KMS-11 (cell line): ENCODE measurements around the gene KCNQ2.
"Not testable (repeated sequence)": the region's sequence is repeated elsewhere in the genome, so short reads cannot be mapped to it uniquely, and the experiment has no call there.

Experiments
- H2AFZ ChIP-seq: fragments of 200-600 bp; sonication (generic); 2 replicates; pipeline ENCODE4 v1.6.1; 2016; ENCODE audit warnings: antibody characterized with exemption, mixed run types, low read depth
- H3K27ac ChIP-seq: fragments of 200-600 bp; sonication (generic); 2 replicates; pipeline ENCODE4 v1.6.1; 2016; ENCODE audit warnings: mild to moderate bottlenecking, mixed run types
- H3K27me3 ChIP-seq: fragments of 200-600 bp; sonication (generic); 2 replicates; pipeline ENCODE4 v1.6.1; 2017; ENCODE audit warnings: mild to moderate bottlenecking, low read depth, mixed run types, moderate library complexity; ENCODE audit not compliant: insufficient read depth
- H3K36me3 ChIP-seq: fragments of 200-600 bp; sonication (generic); 2 replicates; pipeline ENCODE4 v1.6.1; 2017; ENCODE audit warnings: mild to moderate bottlenecking, mixed run types; ENCODE audit not compliant: insufficient read depth
- H3K4me1 ChIP-seq: fragments of 200-600 bp; sonication (generic); 2 replicates; pipeline ENCODE4 v1.6.1; 2016; ENCODE audit warnings: mild to moderate bottlenecking, low read depth, mixed run types; ENCODE audit not compliant: poor library complexity, severe bottlenecking
- H3K4me2 ChIP-seq: fragments of 200-600 bp; sonication (generic); 2 replicates; pipeline ENCODE4 v1.7.0; 2016; ENCODE audit warnings: mild to moderate bottlenecking, mixed run types
- H3K4me3 ChIP-seq: fragments of 200-600 bp; sonication (generic); IDR thresholded peaks from 2 replicates; pipeline ENCODE4 v1.6.1; 2017; ENCODE audit warnings: low read depth, low read length, mixed read lengths; ENCODE audit not compliant: insufficient read depth
- H3K79me2 ChIP-seq: fragments of 200-600 bp; sonication (generic); 2 replicates; pipeline ENCODE4 v1.6.1; 2016; ENCODE audit warnings: low read depth, mixed run types; ENCODE audit not compliant: insufficient read depth
- H3K9ac ChIP-seq: fragments of 200-600 bp; sonication (generic); 2 replicates; pipeline ENCODE4 v1.6.1; 2016; ENCODE audit warnings: mild to moderate bottlenecking, mixed run types
- H4K20me1 ChIP-seq: fragments of 200-600 bp; sonication (generic); 2 replicates; pipeline ENCODE4 v1.6.1; 2016; ENCODE audit warnings: mild to moderate bottlenecking, mixed run types; ENCODE audit not compliant: insufficient read depth
- TF ChIP-seq, protein P1 (sequence below): fragments of 200-600 bp; sonication (generic); conservative IDR thresholded peaks from 2 replicates; pipeline ENCODE4 v1.6.1; 2017; ENCODE audit warnings: low read depth, mild to moderate bottlenecking, antibody characterized with exemption, low read length, moderate library complexity, mixed read lengths

Gene KCNQ2

GRCh38 chr20:63519668-63520503 lies 47.4 kb upstream of the KCNQ2 start:
- no peaks in the 10 kb centered on the region for H3K79me2 ChIP-seq
- H2AFZ ChIP-seq, result peak overlapping the region; percentile 49; the same call in 1 of the 2 replicates
- H3K27ac ChIP-seq, result no peak overlapping the region
- H3K4me2 ChIP-seq, result peak overlapping the region; percentile 45; the same call in 1 of the 2 replicates
- TF ChIP-seq, protein P1, sequence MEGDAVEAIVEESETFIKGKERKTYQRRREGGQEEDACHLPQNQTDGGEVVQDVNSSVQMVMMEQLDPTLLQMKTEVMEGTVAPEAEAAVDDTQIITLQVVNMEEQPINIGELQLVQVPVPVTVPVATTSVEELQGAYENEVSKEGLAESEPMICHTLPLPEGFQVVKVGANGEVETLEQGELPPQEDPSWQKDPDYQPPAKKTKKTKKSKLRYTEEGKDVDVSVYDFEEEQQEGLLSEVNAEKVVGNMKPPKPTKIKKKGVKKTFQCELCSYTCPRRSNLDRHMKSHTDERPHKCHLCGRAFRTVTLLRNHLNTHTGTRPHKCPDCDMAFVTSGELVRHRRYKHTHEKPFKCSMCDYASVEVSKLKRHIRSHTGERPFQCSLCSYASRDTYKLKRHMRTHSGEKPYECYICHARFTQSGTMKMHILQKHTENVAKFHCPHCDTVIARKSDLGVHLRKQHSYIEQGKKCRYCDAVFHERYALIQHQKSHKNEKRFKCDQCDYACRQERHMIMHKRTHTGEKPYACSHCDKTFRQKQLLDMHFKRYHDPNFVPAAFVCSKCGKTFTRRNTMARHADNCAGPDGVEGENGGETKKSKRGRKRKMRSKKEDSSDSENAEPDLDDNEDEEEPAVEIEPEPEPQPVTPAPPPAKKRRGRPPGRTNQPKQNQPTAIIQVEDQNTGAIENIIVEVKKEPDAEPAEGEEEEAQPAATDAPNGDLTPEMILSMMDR, result no peak
- H3K36me3 ChIP-seq, result no peaks in the 10 kb centered on the region; the same call in 1 of the 2 replicates
- peaks cover 60% of the 10 kb centered on the region for H3K27me3 ChIP-seq
- no peak overlapping the region for H3K4me3 ChIP-seq
- H3K4me1 ChIP-seq, result no peaks in the 10 kb centered on the region
- no peak overlapping the region for H3K9ac ChIP-seq
- H4K20me1 ChIP-seq, result no peaks in the 10 kb centered on the region

GRCh38 chr20:63518946-63519667 lies 46.7 kb upstream of the KCNQ2 start:
- Histone ChIP-seq H3K4me3 (no peak overlapping the region), H4K20me1 (no peaks in the 10 kb centered on the region), H3K4me2 (no peak overlapping the region), H3K79me2 (no peaks in the 10 kb centered on the region), H2AFZ (no peak overlapping the region), H3K36me3 (no peaks in the 10 kb centered on the region; the same call in 1 of the 2 replicates), H3K9ac (no peak overlapping the region), H3K27ac (no peak overlapping the region), H3K27me3 (peaks cover 60% of the 10 kb centered on the region), H3K4me1 (no peaks in the 10 kb centered on the region)
- TF ChIP-seq, protein P1, result no peak

- Histone ChIP-seq H3K79me2 (no peaks in the 10 kb centered on the region), H3K27me3 (peaks cover 68% of the 10 kb centered on the region), H3K27ac (no peak overlapping the region), H3K4me3 (no peak overlapping the region), H3K36me3 (no peaks in the 10 kb centered on the region; the same call in 1 of the 2 replicates), H3K9ac (no peak overlapping the region), H2AFZ (no peak overlapping the region), H4K20me1 (no peaks in the 10 kb centered on the region), H3K4me2 (no peak overlapping the region), H3K4me1 (no peaks in the 10 kb centered on the region)
- TF ChIP-seq, protein P1, result no peak
Measured at GRCh38 chr20:63518351-63518861, 46.0 kb upstream of the KCNQ2 start.

- Histone ChIP-seq H3K27me3 (peaks cover 75% of the 10 kb centered on the region), H4K20me1 (no peaks in the 10 kb centered on the region), H2AFZ (no peak overlapping the region), H3K4me3 (no peak overlapping the region), H3K36me3 (no peaks in the 10 kb centered on the region; the same call in 1 of the 2 replicates), H3K79me2 (no peaks in the 10 kb centered on the region), H3K27ac (no peak overlapping the region), H3K4me2 (no peak overlapping the region), H3K4me1 (no peaks in the 10 kb centered on the region), H3K9ac (no peak overlapping the region)
- TF ChIP-seq, protein P1, result no peak
Measured at GRCh38 chr20:63517376-63518309, 45.2 kb upstream of the KCNQ2 start.

- not testable (repeated sequence) for H3K9ac ChIP-seq, H4K20me1 ChIP-seq, H3K79me2 ChIP-seq, H2AFZ ChIP-seq, H3K4me1 ChIP-seq, H3K36me3 ChIP-seq, H3K27ac ChIP-seq, H3K4me3 ChIP-seq, H3K4me2 ChIP-seq
- H3K27me3 ChIP-seq, result peaks cover 98% of the 10 kb centered on the region
Measured at GRCh38 chr20:63514520-63514919, 42.1 kb upstream of the KCNQ2 start.
